GM18499 (cell line): ENCODE results near the gene RNPS1.
"Not testable (repeated sequence)": the region's sequence is repeated elsewhere in the genome, so short reads cannot be mapped to it uniquely, and the experiment has no call there.

Source experiments
- ATAC-seq: cut with Tn5 transposase; IDR thresholded peaks from one replicate; pipeline ENCODE4 v1.9.1; 2021; ENCODE audit warnings: moderate number of reproducible peaks; ENCODE audit not compliant: insufficient read depth, unreplicated experiment

RNPS1 gene

GRCh38 chr16:2284001-2284770 lies 16.3 kb upstream of the RNPS1 start:
- ATAC-seq: no peak

- no peak for ATAC-seq
Measured at GRCh38 chr16:2282866-2283555, 15.1 kb upstream of the RNPS1 start.

- no peak for ATAC-seq
Measured at GRCh38 chr16:2282262-2282661, 14.3 kb upstream of the RNPS1 start.

- ATAC-seq: no peak
Measured at GRCh38 chr16:2280981-2281542, 13.1 kb upstream of the RNPS1 start.

GRCh38 chr16:2280461-2280860 lies 12.5 kb upstream of the RNPS1 start:
- ATAC-seq: no peak

- ATAC-seq: no peak
Measured at GRCh38 chr16:2278956-2279800, 11.3 kb upstream of the RNPS1 start.

- ATAC-seq: no peak
Measured at GRCh38 chr16:2278272-2278608, 10.3 kb upstream of the RNPS1 start.

GRCh38 chr16:2277466-2278271 lies 9.7 kb upstream of the RNPS1 start:
- ATAC-seq: no peak

- no peak for ATAC-seq
Measured at GRCh38 chr16:2276368-2277195, 8.7 kb upstream of the RNPS1 start.

GRCh38 chr16:2275476-2276367 lies 7.8 kb upstream of the RNPS1 start:
- ATAC-seq: no peak

- ATAC-seq: no peak
Measured at GRCh38 chr16:2273931-2274330, 6.0 kb upstream of the RNPS1 start.

- no peak for ATAC-seq
Measured at GRCh38 chr16:2273484-2273883, 5.6 kb upstream of the RNPS1 start.

- no peak for ATAC-seq
Measured at GRCh38 chr16:2271848-2272461, 4.0 kb upstream of the RNPS1 start.

GRCh38 chr16:2270588-2271470 lies 2.9 kb upstream of the RNPS1 start:
- no peak for ATAC-seq

- ATAC-seq: no peak
Measured at GRCh38 chr16:2270070-2270462, 2.1 kb upstream of the RNPS1 start.

GRCh38 chr16:2267505-2267912 lies 417 bp downstream of the RNPS1 start:
- peak; percentile 29 for ATAC-seq

GRCh38 chr16:2266887-2267286 lies 1.0 kb downstream of the RNPS1 start:
- not testable (repeated sequence) for ATAC-seq
